ENCODE results near the gene ALG8.
"Not testable (repeated sequence)": the region's sequence is repeated elsewhere in the genome, so short reads cannot be mapped to it uniquely, and the experiment has no call there.

The ALG8 gene

GRCh38 chr11:78139422-78140391 is at the start of gene ALG8:
TSS of gene ALG8 (minus strand) at chr11:78139626. CDS start at chr11:78139588, 38 bp downstream.
- DNase-seq (ENCODE audit: low read depth, low spot score): peak; percentile 91

- DNase-seq (ENCODE audit: low read depth, low spot score): peak; percentile 92
Measured at GRCh38 chr11:78188286-78189173, 49.1 kb upstream of the ALG8 start, which contains the start of the genes KCTD21 and USP35. TSS of gene KCTD21 (minus strand) at chr11:78188626. CDS start at chr11:78174554, 14,072 bp downstream. TSS of gene USP35 (plus strand) at chr11:78188919. CDS start at chr11:78196246, 7,327 bp downstream.

GRCh38 chr11:78187366-78188285 is 48.2 kb upstream of the ALG8 start:
- DNase-seq (ENCODE audit: low read depth, low spot score): no peak

GRCh38 chr11:78181185-78181584 is 41.8 kb upstream of the ALG8 start:
- no peak for DNase-seq (ENCODE audit: low read depth, low spot score)

- DNase-seq (ENCODE audit: low read depth, low spot score): no peak
Measured at GRCh38 chr11:78180751-78181150, 41.3 kb upstream of the ALG8 start.

GRCh38 chr11:78179459-78180071 is 40.1 kb upstream of the ALG8 start:
- DNase-seq (ENCODE audit: low read depth, low spot score): no peak

GRCh38 chr11:78177216-78177615 is 37.8 kb upstream of the ALG8 start:
- DNase-seq (ENCODE audit: low read depth, low spot score): no peak

- no peak for DNase-seq (ENCODE audit: low read depth, low spot score)
Measured at GRCh38 chr11:78176605-78177141, 37.2 kb upstream of the ALG8 start.

GRCh38 chr11:78175862-78176261 is 36.4 kb upstream of the ALG8 start:
- DNase-seq (ENCODE audit: low read depth, low spot score): not testable (repeated sequence)

GRCh38 chr11:78171951-78172350 is 32.5 kb upstream of the ALG8 start:
- DNase-seq (ENCODE audit: low read depth, low spot score): no peak

GRCh38 chr11:78170874-78171549 is 31.6 kb upstream of the ALG8 start:
- DNase-seq (ENCODE audit: low read depth, low spot score): no peak

GRCh38 chr11:78170413-78170812 is 31.0 kb upstream of the ALG8 start:
- DNase-seq (ENCODE audit: low read depth, low spot score): no peak

GRCh38 chr11:78168539-78169477 is 29.4 kb upstream of the ALG8 start:
- peak; percentile 57 for DNase-seq (ENCODE audit: low read depth, low spot score)

- no peak for DNase-seq (ENCODE audit: low read depth, low spot score)
Measured at GRCh38 chr11:78166855-78167469, 27.5 kb upstream of the ALG8 start.

- no peak for DNase-seq (ENCODE audit: low read depth, low spot score)
Measured at GRCh38 chr11:78164471-78164870, 25.0 kb upstream of the ALG8 start.

- DNase-seq (ENCODE audit: low read depth, low spot score): no peak
Measured at GRCh38 chr11:78163828-78164227, 24.4 kb upstream of the ALG8 start.

- DNase-seq (ENCODE audit: low read depth, low spot score): no peak
Measured at GRCh38 chr11:78161962-78162371, 22.5 kb upstream of the ALG8 start.

- no peak for DNase-seq (ENCODE audit: low read depth, low spot score)
Measured at GRCh38 chr11:78161346-78161745, 21.9 kb upstream of the ALG8 start.
